HCT116 (cell line): Measurements from ENCODE around the gene IFNA21. TPM values are rescaled to one million over a fixed set of nuclear protein-coding genes. Genes with fewer than 3 reads are reported as not detected.

Experiments used
- ATAC-seq: fragments of 200-7000 bp; cut with Tn5 transposase; 2 replicates; pipeline ENCODE4 v1.9.1; 2020; ENCODE audit warnings: mild to moderate bottlenecking, moderate library complexity
- BruUV-seq: library from RNA; stranded (reverse); fragments of 400-500 nt; replicated peaks from 2 replicates; lab custom pipeline; 2021; lab: Mats Ljungman, UMichigan
- CTCF ChIA-PET: fragments of 300-600 bp; sonication (Branson Sonifier 250); formaldehyde crosslinking; loops from one replicate; lab custom pipeline; 2021; ENCODE audit warnings: antibody characterized with exemption; lab: Charles Lee
- POLR2A ChIA-PET: fragments of 300-600, 350-600 bp; sonication (Branson Sonifier 250); formaldehyde crosslinking; loops from one replicate; lab custom pipeline; 2021; ENCODE audit warnings: antibody characterized with exemption; lab: Charles Lee
- RAD21 ChIA-PET, 2 experiments: fragments of 300-600 bp; sonication (Branson Sonifier 250); formaldehyde crosslinking; loops; one replicate each; lab custom pipeline; 2023; ENCODE audit warnings: low total read pairs in 2 of 2; ENCODE audit not compliant: uncharacterized antibody in 2 of 2, unreplicated experiment in 2 of 2, low non-redundant PET in 1 of 2; lab: Charles Lee
- DNase-seq: peaks from one replicate; pipeline ENCODE4 v3.0.0-alpha.2; 2010; ENCODE audit warnings: low read depth, low spot score
- H2AFZ ChIP-seq: fragments of 200-600 bp; shearing (Covaris generic), sonication (generic); 2 replicates; pipeline ENCODE4 v1.6.1; 2017; ENCODE audit warnings: low read depth, mixed run types, mixed read lengths, antibody characterized with exemption, low read length; ENCODE audit not compliant: poor library complexity, severe bottlenecking
- H3K27ac ChIP-seq: 2 replicates; pipeline ENCODE4 v1.5.1; 2012; ENCODE audit warnings: low read depth, low read length
- H3K27me3 ChIP-seq: fragments of 200-600 bp; sonication (generic); 2 replicates; pipeline ENCODE4 v1.6.1; 2016; ENCODE audit warnings: mixed run types, low read length, mixed read lengths; ENCODE audit not compliant: insufficient read depth
- H3K36me3 ChIP-seq, 2 experiments: fragments of 200-500 bp in 1 of 2; fragments of 200-600 bp in 1 of 2; sonication (Bioruptor generic) in 1 of 2; sonication (generic) in 1 of 2; 2 replicates each; pipeline versions ENCODE4 v1.5.1 to v1.6.1; 2014 to 2016; ENCODE audit warnings: low read length in 2 of 2, inconsistent platforms in 1 of 2, mixed read lengths in 1 of 2, mixed run types in 1 of 2; ENCODE audit not compliant: insufficient read depth in 2 of 2, control insufficient read depth in 1 of 2
- H3K4me1 ChIP-seq, 2 experiments: fragments of 200-600 bp in 1 of 2; sonication (generic) in 1 of 2; 2 replicates each; pipeline versions ENCODE4 v1.5.1 to v1.6.1; 2012 to 2017; ENCODE audit warnings: low read length in 2 of 2, inconsistent platforms in 1 of 2, mild to moderate bottlenecking in 1 of 2, mixed read lengths in 1 of 2, mixed run types in 1 of 2, moderate library complexity in 1 of 2; ENCODE audit not compliant: insufficient read depth in 2 of 2, control insufficient read depth in 1 of 2
- H3K4me2 ChIP-seq: fragments of 200-600 bp; sonication (generic); 2 replicates; pipeline ENCODE4 v1.6.1; 2017; ENCODE audit warnings: mixed run types, low read length, mixed read lengths
- H3K4me3 ChIP-seq, 2 experiments: fragments of 200-600 bp in 1 of 2; sonication (generic) in 1 of 2; replicated peaks in 1 of 2; 2 replicates each; pipeline ENCODE4 v1.5.1; 2011 to 2016; ENCODE audit warnings: low read length in 2 of 2, control low read depth in 1 of 2, low read depth in 1 of 2, mild to moderate bottlenecking in 1 of 2, mixed read lengths in 1 of 2, mixed run types in 1 of 2
- H3K79me2 ChIP-seq: fragments of 200-600 bp; sonication (generic); 2 replicates; pipeline ENCODE4 v1.6.1; 2017; ENCODE audit warnings: mild to moderate bottlenecking, mixed run types, low read length, moderate library complexity, mixed read lengths; ENCODE audit not compliant: insufficient read depth
- H3K9ac ChIP-seq: fragments of 200-600 bp; sonication (generic); 2 replicates; pipeline ENCODE4 v1.6.1; 2016; ENCODE audit warnings: low read length, mixed read lengths
- H3K9me2 ChIP-seq: fragments of 200-600 bp; sonication (generic), shearing (Covaris generic); 2 replicates; pipeline ENCODE4 v1.6.1; 2017; ENCODE audit warnings: mixed run types, mild to moderate bottlenecking, moderate library complexity; ENCODE audit not compliant: insufficient read depth
- H3K9me3 ChIP-seq, 2 experiments: fragments of 200-500 bp in 1 of 2; fragments of 200-600 bp in 1 of 2; sonication (Bioruptor generic) in 1 of 2; sonication (generic) in 1 of 2; 2 replicates each; pipeline ENCODE4 v1.6.1; 2014 to 2017; ENCODE audit warnings: low read length in 2 of 2, mixed read lengths in 2 of 2, inconsistent platforms in 1 of 2, low read depth in 1 of 2, mild to moderate bottlenecking in 1 of 2, mixed run types in 1 of 2, moderate library complexity in 1 of 2; ENCODE audit not compliant: control insufficient read depth in 1 of 2, insufficient read depth in 1 of 2
- H4K20me1 ChIP-seq: fragments of 200-600 bp; sonication (generic), shearing (Covaris generic); 2 replicates; pipeline ENCODE4 v1.6.1; 2017; ENCODE audit warnings: mixed run types, mild to moderate bottlenecking, moderate library complexity; ENCODE audit not compliant: insufficient read depth
- ATF3 ChIP-seq: IDR thresholded peaks from 2 replicates; pipeline ENCODE4 v1.6.1; 2012
- CBX3 ChIP-seq: IDR thresholded peaks from 2 replicates; pipeline ENCODE4 v1.6.1; 2012; ENCODE audit warnings: low read depth
- CEBPB ChIP-seq: IDR thresholded peaks from 2 replicates; pipeline ENCODE4 v1.6.1; 2012; ENCODE audit warnings: low read depth
- EGR1 ChIP-seq: IDR thresholded peaks from 2 replicates; pipeline ENCODE4 v1.6.1; 2012; ENCODE audit warnings: low read depth
- EZH2phosphoT487 ChIP-seq: fragments of 200-600 bp; IDR thresholded peaks from 2 replicates; pipeline ENCODE4 v1.6.1; 2018; ENCODE audit warnings: antibody characterized with exemption, borderline replicate concordance
- FOSL1 ChIP-seq: IDR thresholded peaks from 2 replicates; pipeline ENCODE4 v1.6.1; 2012; ENCODE audit warnings: low read depth
- POLR2A ChIP-seq: IDR thresholded peaks from 2 replicates; pipeline ENCODE4 v1.7.0; 2011; ENCODE audit warnings: borderline replicate concordance; ENCODE audit not compliant: insufficient read depth, insufficient read length; ENCODE audit errors: extremely low read depth
- SP1 ChIP-seq: IDR thresholded peaks from 2 replicates; pipeline ENCODE4 v1.6.1; 2012; ENCODE audit warnings: low read depth
- SRF ChIP-seq: IDR thresholded peaks from 2 replicates; pipeline ENCODE4 v1.6.1; 2012; ENCODE audit warnings: low read depth
- TCF7L2 ChIP-seq: IDR thresholded peaks from 2 replicates; pipeline ENCODE4 v1.7.0; 2011; ENCODE audit warnings: borderline replicate concordance, inconsistent platforms; ENCODE audit not compliant: insufficient read depth, insufficient read length; ENCODE audit errors: extremely low read depth
- YY1 ChIP-seq: IDR thresholded peaks from 2 replicates; pipeline ENCODE4 v1.6.1; 2011; ENCODE audit warnings: low read length, low read depth, moderate library complexity, mild to moderate bottlenecking; ENCODE audit not compliant: insufficient replicate concordance; ENCODE audit errors: extremely low read depth
- ZBTB33 ChIP-seq: IDR thresholded peaks from 2 replicates; pipeline ENCODE4 v1.6.1; 2011; ENCODE audit warnings: mild to moderate bottlenecking, low read length, moderate library complexity; ENCODE audit not compliant: insufficient replicate concordance; ENCODE audit errors: extremely low read depth
- ZFX ChIP-seq: fragments of 450-650 bp; IDR thresholded peaks from 2 replicates; pipeline ENCODE4 v1.6.1; 2017
- ZNF274 ChIP-seq: fragments of 200-500 bp; sonication (Bioruptor generic); IDR thresholded peaks from 2 replicates; pipeline ENCODE4 v1.6.1; 2014; ENCODE audit warnings: mild to moderate bottlenecking, low read depth, low read length, inconsistent platforms
- intact Hi-C: fragments of 100-400 bp; cut with micrococcal nuclease; formaldehyde crosslinking; loops from 2 replicates; pipeline ENCODE4 v1.10.0; 2022
- total RNA-seq: library from RNA; stranded (reverse); gene quantifications from one replicate; pipeline ENCODE4 v1.2.1, GENCODE V29; 2021; ENCODE audit not compliant: unreplicated experiment

The IFNA21 gene
- total RNA-seq, 1 experiment from 2014 or later = not detected

- H3K9me2 ChIP-seq = no peaks in the 10 kb centered on the region
- no peak overlapping the region for H3K9ac ChIP-seq
- no peak overlapping the region for H3K4me3 ChIP-seq
- BruUV-seq = no TSS peak
- ChIA-PET CTCF (no interaction called here), RAD21 (no interaction called here), POLR2A (no interaction called here)
- no peak for DNase-seq
- no peaks in the 10 kb centered on the region for H4K20me1 ChIP-seq
- no peaks in the 10 kb centered on the region for H3K27me3 ChIP-seq
- H3K4me1 ChIP-seq = no peaks in the 10 kb centered on the region
- H3K79me2 ChIP-seq = no peaks in the 10 kb centered on the region
- no peak overlapping the region for H3K27ac ChIP-seq
- H3K36me3 ChIP-seq = no peaks in the 10 kb centered on the region
- H2AFZ ChIP-seq = no peak overlapping the region
- intact Hi-C loops = no loop called here
- no peak overlapping the region for H3K4me2 ChIP-seq
- H3K9me3 ChIP-seq = no peaks in the 10 kb centered on the region
- ATAC-seq = no peak
- TF ChIP-seq EZH2phosphoT487 (no peak), TCF7L2 (no peak), ZFX (no peak), CEBPB (no peak), ATF3 (no peak), YY1 (no peak)
Observed at GRCh38 chr9:21171351-21171750, 4.9 kb upstream of the IFNA21 start.

- ChIA-PET RAD21 (no interaction called here), CTCF (no interaction called here), POLR2A (no interaction called here)
- H3K9ac ChIP-seq = no peak overlapping the region
- intact Hi-C loops = no loop called here
- no peaks in the 10 kb centered on the region for H4K20me1 ChIP-seq
- no peaks in the 10 kb centered on the region for H3K9me3 ChIP-seq
- TF ChIP-seq YY1 (no peak), SP1 (no peak), ZFX (no peak), CBX3 (no peak), ZBTB33 (no peak), POLR2A (no peak), CEBPB (no peak), ZNF274 (no peak), SRF (no peak), FOSL1 (no peak), EGR1 (no peak)
- ATAC-seq (no peak), DNase-seq (no peak)
- H3K4me3 ChIP-seq = no peak overlapping the region
- H2AFZ ChIP-seq = no peak overlapping the region
- H3K79me2 ChIP-seq = no peaks in the 10 kb centered on the region
- no peaks in the 10 kb centered on the region for H3K27me3 ChIP-seq
- H3K9me2 ChIP-seq = no peaks in the 10 kb centered on the region
- H3K4me1 ChIP-seq = no peaks in the 10 kb centered on the region
- no peaks in the 10 kb centered on the region for H3K36me3 ChIP-seq
- no peak overlapping the region for H3K27ac ChIP-seq
- no peak overlapping the region for H3K4me2 ChIP-seq
- BruUV-seq = no TSS peak
Observed at GRCh38 chr9:21165516-21165915, 944 bp downstream of the IFNA21 start.
